HG02938 (cell line): ENCODE results near the gene NPIPA3.
"Not testable (repeated sequence)": the region's sequence is repeated elsewhere in the genome, so short reads cannot be mapped to it uniquely, and the experiment has no call there.

Experiments used
- ATAC-seq: cut with Tn5 transposase; IDR thresholded peaks from one replicate; pipeline ENCODE4 v1.9.1; 2021; ENCODE audit warnings: mild to moderate bottlenecking, moderate library complexity; ENCODE audit not compliant: unreplicated experiment

The NPIPA3 gene

DNA sequence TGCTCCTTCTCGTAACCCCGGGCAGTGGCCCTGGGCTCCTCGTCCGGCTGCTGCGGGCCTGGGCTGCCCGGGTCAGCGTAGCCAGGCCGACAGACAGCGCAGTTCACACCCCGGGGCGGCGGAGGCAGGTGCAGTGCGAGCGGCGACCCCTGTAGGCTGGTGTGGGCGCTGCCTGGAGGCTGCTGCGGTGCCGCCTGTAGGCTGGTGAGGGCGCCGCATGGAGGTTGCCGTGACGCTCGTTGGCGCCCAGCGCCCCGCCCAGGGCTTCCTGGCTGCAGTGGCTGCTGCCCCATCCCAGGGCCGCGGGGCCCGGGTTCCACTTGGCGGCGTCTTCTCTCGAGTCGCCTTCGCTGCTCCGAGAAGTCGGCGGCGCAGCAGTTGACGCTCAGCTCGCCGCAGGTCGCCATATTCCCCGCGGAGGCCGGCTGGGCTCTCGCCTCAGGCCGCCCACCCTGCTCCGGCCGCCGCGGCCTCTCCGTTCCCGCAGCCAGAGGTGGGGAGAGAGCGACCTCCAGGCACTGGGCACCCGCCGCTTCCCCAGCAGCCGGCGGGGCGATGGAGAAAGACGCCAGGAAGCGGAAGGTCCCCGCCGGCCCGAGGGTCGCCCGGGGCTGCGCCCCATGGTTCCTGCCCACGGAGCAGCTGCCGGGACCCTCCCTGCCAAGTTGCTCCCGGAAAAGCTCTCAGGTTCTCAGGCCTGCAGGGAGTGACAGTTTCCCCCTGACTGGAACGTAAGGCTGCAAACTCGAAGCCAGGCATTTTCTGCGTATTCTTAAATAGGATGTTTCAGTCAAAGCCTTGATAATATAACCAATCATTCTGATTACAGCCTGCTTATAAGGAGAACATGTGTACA, 39.3 kb downstream of the NPIPA3 start, which contains the start of gene NPIPA2:
TSS of gene NPIPA2 (plus strand) at position 261 of the 856 bp plus-strand sequence. CDS start 5,533 bp downstream, outside the sequence.
- peak; percentile 90 for ATAC-seq

GRCh38 chr16:14773654-14774053, 70.4 kb downstream of the NPIPA3 start:
- ATAC-seq = not testable (repeated sequence)

- ATAC-seq = not testable (repeated sequence)
Observed at GRCh38 chr16:14775624-14776023, 72.4 kb downstream of the NPIPA3 start.
